GM12864 (cell line): ENCODE measurements around the gene NR3C1.

ENCODE experiments used
- DNase-seq: peaks from one replicate; pipeline ENCODE4 v3.0.0-alpha.2; 2011; ENCODE audit warnings: low read depth
- H3K4me3 ChIP-seq: 2 replicates; pipeline ENCODE4 v1.5.1; 2011; ENCODE audit warnings: mild to moderate bottlenecking, low read depth, low read length, control low read depth
- CTCF ChIP-seq: IDR thresholded peaks from 2 replicates; pipeline ENCODE4 v1.5.1; 2011; ENCODE audit warnings: low read depth, mild to moderate bottlenecking, moderate library complexity, low read length, control low read depth, inconsistent platforms; ENCODE audit errors: missing control alignments

NR3C1 gene

GRCh38 chr5:143263272-143263810 is 140.1 kb downstream of the NR3C1 start:
- DNase-seq = no peak
- TF ChIP-seq CTCF = no peak
- H3K4me3 ChIP-seq = no peak overlapping the region

- H3K4me3 ChIP-seq = no peak overlapping the region
- peak; percentile 33 for DNase-seq
- TF ChIP-seq CTCF = no peak
These were observed 140.9 kb downstream of the NR3C1 start for GRCh38 chr5:143262393-143263174.

- TF ChIP-seq CTCF = no peak
- no peak for DNase-seq
- no peak overlapping the region for H3K4me3 ChIP-seq
These were observed 141.6 kb downstream of the NR3C1 start for GRCh38 chr5:143261748-143262392.

GRCh38 chr5:143259254-143259605 is 144.3 kb downstream of the NR3C1 start:
- H3K4me3 ChIP-seq = no peak overlapping the region
- no peak for DNase-seq
- TF ChIP-seq CTCF = no peak

- DNase-seq = no peak
- no peak for TF ChIP-seq CTCF
- no peak overlapping the region for H3K4me3 ChIP-seq
These were observed 144.8 kb downstream of the NR3C1 start for GRCh38 chr5:143258559-143259253.

GRCh38 chr5:143254819-143255218 is 148.7 kb downstream of the NR3C1 start:
- TF ChIP-seq CTCF = no peak
- no peak overlapping the region for H3K4me3 ChIP-seq
- DNase-seq = no peak
